Liver (tissue), 9 donors: ENCODE measurements around the gene PCYT2. TPM values are rescaled to one million over a fixed set of nuclear protein-coding genes. Genes with fewer than 3 reads are reported as not detected.

Experiments
- DNase-seq: peaks from one replicate; pipeline ENCODE4 v3.0.0-alpha.2; 2017; ENCODE audit warnings: low spot score
- H3K27ac ChIP-seq, 2 donors: one replicate each; pipeline ENCODE4 v1.7.0; 2013; ENCODE audit warnings: inconsistent platforms in 2 of 2, low read length in 2 of 2, control low read depth in 1 of 2, low read depth in 1 of 2, mild to moderate bottlenecking in 1 of 2
- H3K27me3 ChIP-seq, 4 donors: one replicate each; pipeline versions ENCODE4 v1.6.1 to v1.7.0; 2013; ENCODE audit warnings: low read length in 3 of 4, inconsistent platforms in 1 of 4, mild to moderate bottlenecking in 1 of 4, moderate library complexity in 1 of 4; ENCODE audit not compliant: control insufficient read depth in 4 of 4, insufficient read depth in 4 of 4
- H3K36me3 ChIP-seq, 4 donors: one replicate each; pipeline versions ENCODE4 v1.6.1 to v1.7.0; 2013; ENCODE audit warnings: low read length in 3 of 4, mild to moderate bottlenecking in 3 of 4, low read depth in 1 of 4, moderate library complexity in 1 of 4; ENCODE audit not compliant: control insufficient read depth in 4 of 4, insufficient read depth in 3 of 4
- H3K4me1 ChIP-seq, 4 donors: one replicate each; pipeline versions ENCODE4 v1.6.1 to v1.7.0; 2013; ENCODE audit warnings: low read length in 3 of 4, mild to moderate bottlenecking in 3 of 4, moderate library complexity in 1 of 4; ENCODE audit not compliant: control insufficient read depth in 4 of 4, insufficient read depth in 4 of 4
- H3K4me3 ChIP-seq, 3 donors: one replicate each; pipeline versions ENCODE4 v1.6.1 to v1.7.0; 2013; ENCODE audit warnings: low read length in 3 of 3, control low read depth in 1 of 3, low read depth in 1 of 3, mild to moderate bottlenecking in 1 of 3
- H3K9ac ChIP-seq, 2 donors: one replicate each; pipeline ENCODE4 v1.7.0; 2013; ENCODE audit warnings: low read length in 2 of 2, mild to moderate bottlenecking in 2 of 2, moderate library complexity in 2 of 2, control low read depth in 1 of 2, low read depth in 1 of 2
- H3K9me3 ChIP-seq, 4 donors: one replicate each; pipeline versions ENCODE4 v1.6.1 to v1.7.0; 2013; ENCODE audit warnings: low read length in 3 of 4; ENCODE audit not compliant: control insufficient read depth in 4 of 4
- ATF3 ChIP-seq: IDR thresholded peaks from 2 replicates; pipeline ENCODE4 v1.6.1; 2016; ENCODE audit warnings: antibody characterized with exemption
- EGR1 ChIP-seq, 2 donors: IDR thresholded peaks; 2 replicates each; pipeline ENCODE4 v1.6.1; 2016 to 2018; ENCODE audit warnings: antibody characterized with exemption in 2 of 2, low read depth in 2 of 2
- FOXA1 ChIP-seq: IDR thresholded peaks from 2 replicates; pipeline ENCODE4 v1.6.1; 2016; ENCODE audit warnings: antibody characterized with exemption
- FOXA2 ChIP-seq: IDR thresholded peaks from 2 replicates; pipeline ENCODE4 v1.6.1; 2016; ENCODE audit warnings: antibody characterized with exemption
- GABPA ChIP-seq, 2 donors: IDR thresholded peaks in 1 of 2; conservative IDR thresholded peaks in 1 of 2; 2 replicates each; pipeline ENCODE4 v1.6.1; 2016; ENCODE audit warnings: antibody characterized with exemption in 2 of 2, mild to moderate bottlenecking in 1 of 2, moderate library complexity in 1 of 2
- HNF4A ChIP-seq, 2 donors: conservative IDR thresholded peaks; 2 replicates each; pipeline ENCODE4 v1.6.1; 2016; ENCODE audit warnings: antibody characterized with exemption in 2 of 2, mild to moderate bottlenecking in 2 of 2
- HNF4G ChIP-seq: IDR thresholded peaks from 2 replicates; pipeline ENCODE4 v1.6.1; 2016; ENCODE audit warnings: antibody characterized with exemption
- JUND ChIP-seq, 2 donors: IDR thresholded peaks; 2 replicates each; pipeline ENCODE4 v1.6.1; 2016; ENCODE audit warnings: antibody characterized with exemption in 2 of 2
- MAX ChIP-seq: IDR thresholded peaks from 2 replicates; pipeline ENCODE4 v1.6.1; 2016; ENCODE audit warnings: antibody characterized with exemption
- NR2F2 ChIP-seq: IDR thresholded peaks from 2 replicates; pipeline ENCODE4 v1.6.1; 2016; ENCODE audit warnings: antibody characterized with exemption
- RAD21 ChIP-seq, 2 donors: IDR thresholded peaks; 2 replicates each; pipeline ENCODE4 v1.6.1; 2016; ENCODE audit warnings: antibody characterized with exemption in 2 of 2, mild to moderate bottlenecking in 2 of 2
- SP1 ChIP-seq: IDR thresholded peaks from 2 replicates; pipeline ENCODE4 v1.6.1; 2018; ENCODE audit warnings: antibody characterized with exemption, mild to moderate bottlenecking
- TAF1 ChIP-seq: conservative IDR thresholded peaks from 2 replicates; pipeline ENCODE4 v1.6.1; 2016; ENCODE audit warnings: antibody characterized with exemption, mild to moderate bottlenecking
- YY1 ChIP-seq: IDR thresholded peaks from 2 replicates; pipeline ENCODE4 v1.6.1; 2016; ENCODE audit warnings: antibody characterized with exemption, mild to moderate bottlenecking
- WGBS: extraction: QIAGEN DNeasy Blood & Tissue Kit; methylation state at CpG from one replicate; pipeline ENCODE4 v1.1.7; 2013; 5-methylcytosine and 5-hydroxymethylcytosine counted together
- polyA plus RNA-seq, 2 donors: library from polyadenylated mRNA; stranded (reverse) in 1 of 2; unstranded in 1 of 2; fragments of 200-250 nt in 1 of 2; fragments of >200 nt in 1 of 2; fragmentation: Nextera tagmentation in 1 of 2; extraction: Ambion mirVana in 1 of 2; gene quantifications; one replicate each; pipeline versions ENCODE4 v1.2.1 to v1.2.3, GENCODE V29; 2013 to 2015
- total RNA-seq, 2 donors: library from RNA; depleted of rRNA; stranded (reverse); fragments of >200 nt; gene quantifications; one replicate each; pipeline ENCODE4 v1.2.3, GENCODE V29; 2014
- TF ChIP-seq, protein P1 (sequence below): IDR thresholded peaks from 2 replicates; pipeline ENCODE4 v1.6.1; 2016; ENCODE audit warnings: antibody characterized with exemption, mild to moderate bottlenecking
- TF ChIP-seq, protein P2 (sequence below): IDR thresholded peaks from 2 replicates; pipeline ENCODE4 v1.6.1; 2016; ENCODE audit warnings: antibody characterized with exemption
- TF ChIP-seq, protein P3 (sequence below): fragments of 150-350 bp; IDR thresholded peaks from 2 replicates; pipeline ENCODE4 v1.5.1; 2017; ENCODE audit warnings: improper control_type of control experiment, low read depth, low read length; ENCODE audit not compliant: missing input control
- donor health status: healthy.
- donor health status: healthy.
- donor health status: healthy.
- donor health status: healthy.
- donor health status: healthy.

The PCYT2 gene
- total and polyA plus RNA-seq, 4 donors = 63.9 to 101 (median 88.4) TPM

DNA sequence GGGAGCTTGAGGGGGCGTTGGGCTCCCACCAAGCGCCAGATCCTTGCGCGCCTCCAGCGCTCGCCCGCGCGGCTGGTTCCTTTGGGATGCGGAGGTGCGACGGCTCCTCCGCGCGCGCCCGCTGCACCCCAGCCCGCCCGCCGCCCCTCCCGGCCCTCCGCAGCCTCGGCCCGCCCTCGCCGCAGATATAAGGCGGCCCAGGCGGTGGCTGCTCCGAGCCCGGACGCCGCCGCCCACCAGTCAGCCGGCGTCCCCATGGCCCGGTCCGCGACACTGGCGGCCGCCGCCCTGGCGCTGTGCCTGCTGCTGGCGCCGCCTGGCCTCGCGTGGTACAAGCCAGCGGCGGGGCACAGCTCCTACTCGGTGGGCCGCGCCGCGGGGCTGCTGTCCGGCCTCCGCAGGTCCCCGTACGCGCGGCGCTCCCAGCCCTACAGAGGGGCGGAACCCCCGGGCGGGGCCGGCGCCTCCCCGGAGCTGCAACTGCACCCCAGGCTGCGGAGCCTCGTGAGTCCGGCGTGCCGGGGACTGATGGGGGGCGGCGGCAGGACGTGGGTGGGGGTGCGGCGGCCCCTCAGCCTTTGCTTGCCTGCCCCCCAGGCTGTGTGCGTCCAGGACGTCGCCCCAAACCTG is 9.1 kb downstream of the PCYT2 start, which contains the start of gene NPB:
Gene NPB, plus strand, starts transcription at position 216 of the 630 bp plus-strand sequence. Its CDS starts 40 bp downstream, at position 256.
- DNase-seq = no peak
- Histone ChIP-seq H3K9me3 (no peaks in the 10 kb centered on the region), H3K9ac (no peak within 1 kb of the TSS), H3K36me3 (peaks cover 3 to 45% (median 18%) of the 10 kb centered on the region in 4 donors), H3K4me3 (peak within 1 kb of the TSS in 1 of 3 donors; percentile 32), H3K4me1 (peaks cover 2 to 23% (median 14%) of the 10 kb centered on the region in 4 donors), H3K27ac (no peak within 1 kb of the TSS), H3K27me3 (no peaks in the 10 kb centered on the region)
- TF ChIP-seq HNF4A (conservative IDR thresholded peaks at IDR 0.05) (no peak), NR2F2 (no peak), FOXA1 (no peak), GABPA (IDR thresholded peaks at IDR 0.05 in 1 of 2, conservative IDR thresholded peaks at IDR 0.05 in 1 of 2) (no peak), TAF1 (no peak), HNF4G (no peak), ATF3 (no peak), MAX (no peak), JUND (IDR thresholded peaks at IDR 0.05) (no peak), YY1 (no peak), SP1 (no peak), EGR1 (IDR thresholded peaks at IDR 0.05; ENCODE audit: low read depth in 2 of 2) (no peak), RAD21 (IDR thresholded peaks at IDR 0.05) (no peak), FOXA2 (no peak)
- TF ChIP-seq, protein P1, sequence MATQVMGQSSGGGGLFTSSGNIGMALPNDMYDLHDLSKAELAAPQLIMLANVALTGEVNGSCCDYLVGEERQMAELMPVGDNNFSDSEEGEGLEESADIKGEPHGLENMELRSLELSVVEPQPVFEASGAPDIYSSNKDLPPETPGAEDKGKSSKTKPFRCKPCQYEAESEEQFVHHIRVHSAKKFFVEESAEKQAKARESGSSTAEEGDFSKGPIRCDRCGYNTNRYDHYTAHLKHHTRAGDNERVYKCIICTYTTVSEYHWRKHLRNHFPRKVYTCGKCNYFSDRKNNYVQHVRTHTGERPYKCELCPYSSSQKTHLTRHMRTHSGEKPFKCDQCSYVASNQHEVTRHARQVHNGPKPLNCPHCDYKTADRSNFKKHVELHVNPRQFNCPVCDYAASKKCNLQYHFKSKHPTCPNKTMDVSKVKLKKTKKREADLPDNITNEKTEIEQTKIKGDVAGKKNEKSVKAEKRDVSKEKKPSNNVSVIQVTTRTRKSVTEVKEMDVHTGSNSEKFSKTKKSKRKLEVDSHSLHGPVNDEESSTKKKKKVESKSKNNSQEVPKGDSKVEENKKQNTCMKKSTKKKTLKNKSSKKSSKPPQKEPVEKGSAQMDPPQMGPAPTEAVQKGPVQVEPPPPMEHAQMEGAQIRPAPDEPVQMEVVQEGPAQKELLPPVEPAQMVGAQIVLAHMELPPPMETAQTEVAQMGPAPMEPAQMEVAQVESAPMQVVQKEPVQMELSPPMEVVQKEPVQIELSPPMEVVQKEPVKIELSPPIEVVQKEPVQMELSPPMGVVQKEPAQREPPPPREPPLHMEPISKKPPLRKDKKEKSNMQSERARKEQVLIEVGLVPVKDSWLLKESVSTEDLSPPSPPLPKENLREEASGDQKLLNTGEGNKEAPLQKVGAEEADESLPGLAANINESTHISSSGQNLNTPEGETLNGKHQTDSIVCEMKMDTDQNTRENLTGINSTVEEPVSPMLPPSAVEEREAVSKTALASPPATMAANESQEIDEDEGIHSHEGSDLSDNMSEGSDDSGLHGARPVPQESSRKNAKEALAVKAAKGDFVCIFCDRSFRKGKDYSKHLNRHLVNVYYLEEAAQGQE = no peak
- TF ChIP-seq, protein P2, sequence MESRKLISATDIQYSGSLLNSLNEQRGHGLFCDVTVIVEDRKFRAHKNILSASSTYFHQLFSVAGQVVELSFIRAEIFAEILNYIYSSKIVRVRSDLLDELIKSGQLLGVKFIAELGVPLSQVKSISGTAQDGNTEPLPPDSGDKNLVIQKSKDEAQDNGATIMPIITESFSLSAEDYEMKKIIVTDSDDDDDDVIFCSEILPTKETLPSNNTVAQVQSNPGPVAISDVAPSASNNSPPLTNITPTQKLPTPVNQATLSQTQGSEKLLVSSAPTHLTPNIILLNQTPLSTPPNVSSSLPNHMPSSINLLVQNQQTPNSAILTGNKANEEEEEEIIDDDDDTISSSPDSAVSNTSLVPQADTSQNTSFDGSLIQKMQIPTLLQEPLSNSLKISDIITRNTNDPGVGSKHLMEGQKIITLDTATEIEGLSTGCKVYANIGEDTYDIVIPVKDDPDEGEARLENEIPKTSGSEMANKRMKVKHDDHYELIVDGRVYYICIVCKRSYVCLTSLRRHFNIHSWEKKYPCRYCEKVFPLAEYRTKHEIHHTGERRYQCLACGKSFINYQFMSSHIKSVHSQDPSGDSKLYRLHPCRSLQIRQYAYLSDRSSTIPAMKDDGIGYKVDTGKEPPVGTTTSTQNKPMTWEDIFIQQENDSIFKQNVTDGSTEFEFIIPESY = no peak
- TF ChIP-seq, protein P3, sequence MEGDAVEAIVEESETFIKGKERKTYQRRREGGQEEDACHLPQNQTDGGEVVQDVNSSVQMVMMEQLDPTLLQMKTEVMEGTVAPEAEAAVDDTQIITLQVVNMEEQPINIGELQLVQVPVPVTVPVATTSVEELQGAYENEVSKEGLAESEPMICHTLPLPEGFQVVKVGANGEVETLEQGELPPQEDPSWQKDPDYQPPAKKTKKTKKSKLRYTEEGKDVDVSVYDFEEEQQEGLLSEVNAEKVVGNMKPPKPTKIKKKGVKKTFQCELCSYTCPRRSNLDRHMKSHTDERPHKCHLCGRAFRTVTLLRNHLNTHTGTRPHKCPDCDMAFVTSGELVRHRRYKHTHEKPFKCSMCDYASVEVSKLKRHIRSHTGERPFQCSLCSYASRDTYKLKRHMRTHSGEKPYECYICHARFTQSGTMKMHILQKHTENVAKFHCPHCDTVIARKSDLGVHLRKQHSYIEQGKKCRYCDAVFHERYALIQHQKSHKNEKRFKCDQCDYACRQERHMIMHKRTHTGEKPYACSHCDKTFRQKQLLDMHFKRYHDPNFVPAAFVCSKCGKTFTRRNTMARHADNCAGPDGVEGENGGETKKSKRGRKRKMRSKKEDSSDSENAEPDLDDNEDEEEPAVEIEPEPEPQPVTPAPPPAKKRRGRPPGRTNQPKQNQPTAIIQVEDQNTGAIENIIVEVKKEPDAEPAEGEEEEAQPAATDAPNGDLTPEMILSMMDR = no peak
- WGBS = 2% methylated on average over 79 of the region's 79 CpGs
